T-cell (primary cell): ENCODE results near the gene FAM9C. TPM values are rescaled to one million over a fixed set of nuclear protein-coding genes. Genes with fewer than 3 reads are reported as not detected.

ENCODE experiments used
- ATAC-seq, 4 experiments: fragments of 200-7000 bp in 3 of 4; fragments of 150-1000 bp in 1 of 4; cut with Tn5 transposase; replicated peaks in 1 of 4; 1 replicate in 3 of 4; 2 replicates in 1 of 4; pipeline ENCODE4 v1.10.0; 2021; ENCODE audit warnings: moderate library complexity in 3 of 4, mild to moderate bottlenecking in 2 of 4, moderate number of reproducible peaks in 1 of 4
- CTCF ChIA-PET, 2 donors: fragments of 300-600 bp; sonication (Branson Sonifier 250); formaldehyde crosslinking; loops; one replicate each; lab custom pipeline; 2022; ENCODE audit warnings: antibody characterized with exemption in 2 of 2; lab: Charles Lee
- POLR2A ChIA-PET, 2 donors: fragments of 300-600 bp; sonication (Branson Sonifier 250); formaldehyde crosslinking; loops; one replicate each; lab custom pipeline; 2022; ENCODE audit warnings: antibody characterized with exemption in 2 of 2; lab: Charles Lee
- DNase-seq, 35 experiments: peaks; one replicate each; pipeline versions ENCODE4 v3.0.0 to v3.0.0-alpha.2; 2013 to 2023
- H3K27ac ChIP-seq: one replicate; pipeline ENCODE4 v1.5.1; 2013; ENCODE audit warnings: low read length
- H3K27me3 ChIP-seq, 2 experiments: replicated peaks in 1 of 2; 1 replicate in 1 of 2; 2 replicates in 1 of 2; pipeline versions ENCODE4 v1.6.1 to v1.7.0; 2013; ENCODE audit warnings: low read length in 1 of 2, mixed read lengths in 1 of 2; ENCODE audit not compliant: control insufficient read depth in 2 of 2, insufficient read depth in 2 of 2; ENCODE audit errors: extremely low read depth in 1 of 2
- H3K36me3 ChIP-seq, 2 donors: 1 replicate in 1 of 2; 2 replicates in 1 of 2; pipeline versions ENCODE4 v1.6.1 to v1.7.0; 2013; ENCODE audit warnings: low read length in 1 of 2; ENCODE audit not compliant: control insufficient read depth in 2 of 2, insufficient read depth in 1 of 2; ENCODE audit errors: extremely low read depth in 1 of 2
- H3K4me1 ChIP-seq, 2 experiments: 1 replicate in 1 of 2; 2 replicates in 1 of 2; pipeline versions ENCODE4 v1.6.1 to v1.7.0; 2013; ENCODE audit warnings: low read length in 2 of 2, mixed read lengths in 1 of 2; ENCODE audit not compliant: insufficient read depth in 2 of 2, control insufficient read depth in 1 of 2; ENCODE audit errors: extremely low read depth in 1 of 2
- H3K4me3 ChIP-seq, 2 donors: 1 replicate in 1 of 2; 2 replicates in 1 of 2; pipeline versions ENCODE4 v1.5.1 to v1.7.0; 2013; ENCODE audit warnings: mild to moderate bottlenecking in 2 of 2, low read length in 1 of 2, moderate library complexity in 1 of 2; ENCODE audit not compliant: control insufficient read depth in 1 of 2; ENCODE audit errors: extremely low read depth in 1 of 2
- H3K9me3 ChIP-seq: 2 replicates; pipeline ENCODE4 v1.7.0; 2013
- H3K27ac Mint-ChIP-seq, 2 donors: one replicate each; pipeline ENCODE4 v1.8.0; 2020 to 2021; ENCODE audit warnings: mild to moderate bottlenecking in 2 of 2, mixed read lengths in 2 of 2
- H3K27me3 Mint-ChIP-seq, 2 donors: one replicate each; pipeline ENCODE4 v1.8.0; 2021 to 2022; ENCODE audit warnings: mixed read lengths in 2 of 2
- H3K36me3 Mint-ChIP-seq: one replicate; pipeline ENCODE4 v1.8.0; 2021; ENCODE audit warnings: mixed read lengths
- H3K4me1 Mint-ChIP-seq, 3 donors: one replicate each; pipeline ENCODE4 v1.8.0; 2020 to 2022; ENCODE audit warnings: mixed read lengths in 3 of 3, mild to moderate bottlenecking in 1 of 3
- H3K4me3 Mint-ChIP-seq, 3 donors: one replicate each; pipeline ENCODE4 v1.8.0; 2020 to 2022; ENCODE audit warnings: mild to moderate bottlenecking in 3 of 3, mixed read lengths in 3 of 3, moderate library complexity in 3 of 3
- H3K9me3 Mint-ChIP-seq, 3 donors: one replicate each; pipeline ENCODE4 v1.8.0; 2020 to 2022; ENCODE audit warnings: mixed read lengths in 3 of 3
- whole genome bisulfite sequencing: methylation state at CpG from one replicate; pipeline ENCODE4 v1.1.5; 2013; ENCODE audit warnings: missing lambda C conversion rate; ENCODE audit not compliant: insufficient coverage; 5-methylcytosine and 5-hydroxymethylcytosine counted together
- total RNA-seq, 35 experiments: library from RNA in 6 of 35; stranded (reverse) in 6 of 35; fragments of 120-200 nt in 1 of 35; gene quantifications; one replicate each; pipeline versions ENCODE4 v1.2.1 to v1.2.4 and lab custom pipeline; 2013 to 2026

Gene FAM9C
- not detected for total RNA-seq
- total RNA-seq (2013), result not detected
- 0 to 0.26 (median 0.05) reads per million in 29 experiments for total RNA-seq (lab: John Stamatoyannopoulos, UW)

DNA sequence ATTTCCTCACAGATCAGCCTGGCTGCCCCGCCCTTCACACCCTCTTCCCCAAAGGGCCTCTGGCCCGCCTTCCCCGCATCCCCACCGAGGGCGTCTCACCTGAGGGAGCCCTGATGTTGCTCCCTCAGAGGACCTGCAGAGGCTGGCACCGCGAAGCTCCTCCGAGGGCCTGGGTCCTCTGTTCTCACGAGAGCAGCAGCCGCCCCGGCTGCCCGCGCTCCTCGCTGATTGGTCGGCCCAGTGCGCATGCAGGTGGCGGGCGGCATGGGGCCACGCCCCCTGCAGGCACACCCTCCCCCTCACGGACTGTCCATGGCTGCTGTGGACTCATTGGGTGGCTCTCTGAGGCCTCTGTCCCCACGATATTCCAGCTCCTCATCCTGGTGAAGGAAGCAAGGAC, at the start of gene FAM9C:
Gene FAM9C (minus strand): TSS at position 180 of the 400 bp plus-strand sequence. CDS start 831 bp downstream, outside the sequence.
- no peak within 1 kb of the TSS for H3K27ac Mint-ChIP-seq
- H3K36me3 Mint-ChIP-seq, result no peaks in the 10 kb centered on the region
- H3K4me1 Mint-ChIP-seq, result peaks cover 48 to 56% (median 52%) of the 10 kb centered on the region in 3 donors
- Histone ChIP-seq H3K36me3 (no peaks in the 10 kb centered on the region), H3K27ac (no peak within 1 kb of the TSS), H3K27me3 (no peaks in the 10 kb centered on the region), H3K4me1 (peaks cover 3 to 15% of the 10 kb centered on the region in 2 experiments), H3K4me3 (no peak within 1 kb of the TSS), H3K9me3 (no peaks in the 10 kb centered on the region)
- CTCF ChIA-PET, result no interaction called here
- POLR2A ChIA-PET, result no interaction called here
- no peak for ATAC-seq
- DNase-seq, result no peak
- no peaks in the 10 kb centered on the region for H3K9me3 Mint-ChIP-seq
- H3K27me3 Mint-ChIP-seq, result peaks cover 0 to 19% of the 10 kb centered on the region in 2 donors
- H3K4me3 Mint-ChIP-seq, result no peak within 1 kb of the TSS
- 86% methylated on average over 10 of the region's 21 CpGs for WGBS

DNA sequence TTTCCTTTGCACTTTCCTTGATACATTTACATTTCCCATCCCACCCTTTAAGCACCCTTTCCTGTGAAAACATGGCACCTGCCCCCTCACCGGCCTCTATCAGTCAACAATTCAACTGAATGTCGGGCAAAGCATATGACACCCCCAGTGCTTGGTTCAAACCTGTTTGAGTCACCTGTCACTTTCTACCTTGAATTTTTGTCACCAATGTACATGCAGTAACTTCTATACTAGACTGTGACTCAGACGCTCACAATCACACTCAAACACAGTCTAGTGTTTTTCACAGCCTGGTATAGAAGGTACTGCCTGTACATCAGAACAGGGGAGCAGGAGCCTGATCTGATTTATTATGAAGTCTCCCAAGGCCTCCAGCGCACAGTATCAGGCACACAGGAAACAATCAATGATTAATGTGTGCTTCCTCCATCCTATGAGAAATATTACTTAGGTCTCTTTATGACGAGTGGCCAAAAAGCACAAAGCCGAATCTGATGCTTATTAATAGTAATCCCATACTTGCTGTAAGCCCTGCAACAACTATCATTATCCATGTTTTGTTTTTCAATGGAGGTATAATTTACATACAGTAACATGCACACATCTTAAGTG, 49.2 kb upstream of the FAM9C start:
- peak overlapping the region; percentile 93 to 94 for H3K27ac Mint-ChIP-seq
- Histone ChIP-seq H3K36me3 (no peaks in the 10 kb centered on the region), H3K4me3 (no peak overlapping the region), H3K4me1 (peaks cover 40 to 55% of the 10 kb centered on the region in 2 experiments), H3K27ac (peak overlapping the region; percentile 100), H3K27me3 (no peaks in the 10 kb centered on the region), H3K9me3 (no peaks in the 10 kb centered on the region)
- H3K27me3 Mint-ChIP-seq, result peaks cover 0 to 16% of the 10 kb centered on the region in 2 donors
- no peaks in the 10 kb centered on the region for H3K36me3 Mint-ChIP-seq
- CTCF ChIA-PET, result interaction anchor here (0.6 to 3.8 kb wide), 7 partner anchors 12 to 395 kb away, joined by 3 to 27 read pairs (median 11); no protein-coding TSS in a partner anchor
- peak in 2 of 35 experiments; percentile 39 to 41 for DNase-seq
- peak overlapping the region; percentile 55 to 72 (median 67) for H3K4me3 Mint-ChIP-seq
- WGBS, result 21% methylated on average over 2 of the region's 6 CpGs
- peaks cover 76 to 89% (median 83%) of the 10 kb centered on the region in 3 donors for H3K4me1 Mint-ChIP-seq
- H3K9me3 Mint-ChIP-seq, result no peaks in the 10 kb centered on the region
- POLR2A ChIA-PET, result interaction anchor here (0.6 to 4.3 kb wide), 4 partner anchors 12 to 123 kb away, joined by 3 to 21 read pairs (median 6); no protein-coding TSS in a partner anchor
- ATAC-seq, result peak in 3 of 4 experiments; percentile 10 to 35 (median 12)

GRCh38 chrX:13092455-13092941, 48.1 kb upstream of the FAM9C start:
- H3K27me3 Mint-ChIP-seq, result peaks cover 0 to 13% of the 10 kb centered on the region in 2 donors
- H3K4me3 Mint-ChIP-seq, result peak overlapping the region; percentile 55 to 72 (median 67)
- H3K27ac Mint-ChIP-seq, result peak overlapping the region; percentile 93 to 94
- DNase-seq (peak; percentile 43 to 90 (median 76)), ATAC-seq (peak; percentile 73 to 81 (median 80))
- H3K4me3 ChIP-seq, result peak overlapping the region; percentile 15 to 36
- ChIA-PET CTCF (interaction anchor here (0.6 to 3.8 kb wide), 30 partner anchors 11 to 396 kb away, joined by 3 to 46 read pairs (median 5); partner anchors contain the start of gene TMSB4X (in 1 of the 2)), POLR2A (interaction anchor here (0.6 to 4.3 kb wide), 7 partner anchors 59 to 133 kb away, joined by 3 to 21 read pairs (median 6); partner anchors contain the start of gene TMSB4X (in 1 of the 2))
- H3K9me3 ChIP-seq, result no peaks in the 10 kb centered on the region
- peaks cover 87 to 90% (median 89%) of the 10 kb centered on the region in 3 donors for H3K4me1 Mint-ChIP-seq
- no peaks in the 10 kb centered on the region for H3K36me3 ChIP-seq
- H3K36me3 Mint-ChIP-seq, result no peaks in the 10 kb centered on the region
- no peaks in the 10 kb centered on the region for H3K27me3 ChIP-seq
- no CpG with 5 or more reads among the region's 7 CpGs for WGBS
- no peaks in the 10 kb centered on the region for H3K9me3 Mint-ChIP-seq
- peak overlapping the region; percentile 100 for H3K27ac ChIP-seq
- peaks cover 51 to 67% of the 10 kb centered on the region in 2 experiments for H3K4me1 ChIP-seq

- peak overlapping the region; percentile 100 for H3K27ac ChIP-seq
- Mint-ChIP-seq H3K4me3 (peak overlapping the region; percentile 37 to 72 (median 55)), H3K4me1 (peaks cover 91 to 93% (median 93%) of the 10 kb centered on the region in 3 donors), H3K27me3 (peaks cover 0 to 9% of the 10 kb centered on the region in 2 donors), H3K9me3 (no peaks in the 10 kb centered on the region), H3K36me3 (no peaks in the 10 kb centered on the region), H3K27ac (peak overlapping the region; percentile 93 to 94)
- peak overlapping the region; percentile 2 to 17 for H3K4me3 ChIP-seq
- CTCF ChIA-PET, result interaction anchor here (0.6 to 3.8 kb wide), 21 partner anchors 9 to 399 kb away, joined by 3 to 46 read pairs (median 6); no protein-coding TSS in a partner anchor
- H3K9me3 ChIP-seq, result no peaks in the 10 kb centered on the region
- no CpG with 5 or more reads among the region's 6 CpGs for WGBS
- POLR2A ChIA-PET, result interaction anchor here (0.5 to 4.3 kb wide), 19 partner anchors 9 to 939 kb away, joined by 3 to 21 read pairs (median 5); partner anchors contain the start of genes GEMIN8 (in 1 of the 2) and TMSB4X (in 1 of the 2)
- ATAC-seq (peak in 3 of 4 experiments; percentile 6 to 9 (median 7)), DNase-seq (peak in 7 of 35 experiments; percentile 17 to 64 (median 25))
- H3K4me1 ChIP-seq, result peaks cover 54 to 73% of the 10 kb centered on the region in 2 experiments
- H3K27me3 ChIP-seq, result no peaks in the 10 kb centered on the region
- no peaks in the 10 kb centered on the region for H3K36me3 ChIP-seq
These were observed 46.8 kb upstream of the FAM9C start for GRCh38 chrX:13091111-13091765.

DNA sequence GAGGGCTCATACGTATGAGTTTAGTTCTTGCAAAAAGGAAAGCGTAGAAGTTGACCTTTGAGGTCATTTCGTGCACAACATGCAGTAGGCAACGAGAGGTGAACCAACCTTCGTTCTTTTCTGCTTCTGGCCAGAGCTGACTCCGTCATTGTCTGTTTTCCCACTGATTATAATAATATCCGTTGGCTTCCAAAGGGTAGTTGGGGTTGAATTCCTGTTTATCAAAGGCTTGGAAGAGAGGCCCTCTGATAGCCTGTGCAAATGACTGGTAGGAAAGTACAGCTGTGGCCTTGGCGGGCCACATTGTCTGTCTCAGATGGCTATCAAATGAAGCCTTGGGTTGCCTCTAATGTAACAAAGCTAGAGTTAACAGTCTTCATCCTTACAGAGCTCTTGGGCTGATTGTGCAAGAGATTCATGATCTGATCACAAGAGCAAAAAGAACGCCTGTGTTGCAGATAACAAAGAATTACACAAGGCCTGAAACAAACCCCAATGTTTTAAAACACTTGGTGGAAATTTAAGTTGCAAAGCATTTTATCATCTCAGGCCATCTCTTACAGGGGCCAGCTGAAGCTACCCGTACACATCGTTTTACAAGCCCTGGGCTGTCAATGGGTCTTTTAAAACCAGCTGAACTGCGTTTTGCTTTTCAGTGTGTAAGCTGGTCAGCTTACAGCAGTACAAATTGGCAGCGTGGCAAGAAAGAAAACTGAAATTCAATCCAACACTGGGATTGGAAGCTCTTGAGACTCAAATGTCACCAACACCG, 46.1 kb upstream of the FAM9C start:
- WGBS, result 7% methylated on average over 3 of the region's 14 CpGs
- Mint-ChIP-seq H3K36me3 (no peaks in the 10 kb centered on the region), H3K27me3 (peaks cover 0 to 9% of the 10 kb centered on the region in 2 donors), H3K4me3 (peak overlapping the region; percentile 37 to 72 (median 55)), H3K9me3 (no peaks in the 10 kb centered on the region), H3K27ac (peak overlapping the region; percentile 93 to 94), H3K4me1 (peaks cover 93 to 96% (median 96%) of the 10 kb centered on the region in 3 donors)
- POLR2A ChIA-PET, result interaction anchor here (0.5 to 4.3 kb wide), 15 partner anchors 8 to 939 kb away, joined by 3 to 21 read pairs (median 5); partner anchors contain the start of genes GEMIN8 (in 1 of the 2) and TMSB4X (in 1 of the 2)
- CTCF ChIA-PET, result interaction anchor here (0.6 to 3.8 kb wide), 16 partner anchors 8 to 398 kb away, joined by 3 to 46 read pairs (median 5); no protein-coding TSS in a partner anchor
- peak in 4 of 35 experiments; percentile 26 to 63 (median 30) for DNase-seq
- H3K9me3 ChIP-seq, result no peaks in the 10 kb centered on the region
- peaks cover 53 to 71% of the 10 kb centered on the region in 2 experiments for H3K4me1 ChIP-seq
- no peak for ATAC-seq
- H3K36me3 ChIP-seq, result no peaks in the 10 kb centered on the region
- H3K27me3 ChIP-seq, result no peaks in the 10 kb centered on the region
- H3K27ac ChIP-seq, result peak overlapping the region; percentile 100
- peak overlapping the region; percentile 17 to 18 for H3K4me3 ChIP-seq
